GM21360 (cell line): ENCODE data around the gene TUBGCP6.
"Not testable (repeated sequence)": the region's sequence is repeated elsewhere in the genome, so short reads cannot be mapped to it uniquely, and the experiment has no call there.

Experiments
- ATAC-seq: cut with Tn5 transposase; IDR thresholded peaks from one replicate; pipeline ENCODE4 v1.9.1; 2021; ENCODE audit warnings: mild to moderate bottlenecking, moderate library complexity; ENCODE audit not compliant: unreplicated experiment

Gene TUBGCP6

DNA sequence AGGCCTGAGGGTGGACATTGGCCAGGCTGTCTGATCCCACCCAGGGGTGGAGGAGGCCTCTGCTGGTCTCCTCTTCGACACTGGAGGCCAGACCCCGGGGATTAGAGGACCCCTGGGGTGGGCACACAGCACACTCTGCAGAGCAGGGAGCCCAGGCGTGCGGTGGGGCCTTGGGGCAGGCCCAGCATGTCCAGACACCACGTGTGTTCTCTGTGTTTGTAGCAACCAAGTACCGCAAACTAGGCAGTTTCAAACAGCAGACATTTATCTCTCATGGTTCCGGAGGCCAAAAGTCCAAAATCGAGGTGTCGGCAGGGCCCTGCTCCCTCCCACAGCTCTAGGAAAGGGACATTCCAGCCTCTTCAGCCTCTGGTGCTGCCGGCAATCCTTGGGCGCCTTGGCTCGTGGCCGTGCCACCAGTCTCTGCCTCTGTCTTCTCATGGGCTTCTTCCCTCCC lies 72.8 kb downstream of the TUBGCP6 start:
- no peak for ATAC-seq

- no peak for ATAC-seq
These were observed 73.4 kb downstream of the TUBGCP6 start for GRCh38 chr22:50171319-50171964.

DNA sequence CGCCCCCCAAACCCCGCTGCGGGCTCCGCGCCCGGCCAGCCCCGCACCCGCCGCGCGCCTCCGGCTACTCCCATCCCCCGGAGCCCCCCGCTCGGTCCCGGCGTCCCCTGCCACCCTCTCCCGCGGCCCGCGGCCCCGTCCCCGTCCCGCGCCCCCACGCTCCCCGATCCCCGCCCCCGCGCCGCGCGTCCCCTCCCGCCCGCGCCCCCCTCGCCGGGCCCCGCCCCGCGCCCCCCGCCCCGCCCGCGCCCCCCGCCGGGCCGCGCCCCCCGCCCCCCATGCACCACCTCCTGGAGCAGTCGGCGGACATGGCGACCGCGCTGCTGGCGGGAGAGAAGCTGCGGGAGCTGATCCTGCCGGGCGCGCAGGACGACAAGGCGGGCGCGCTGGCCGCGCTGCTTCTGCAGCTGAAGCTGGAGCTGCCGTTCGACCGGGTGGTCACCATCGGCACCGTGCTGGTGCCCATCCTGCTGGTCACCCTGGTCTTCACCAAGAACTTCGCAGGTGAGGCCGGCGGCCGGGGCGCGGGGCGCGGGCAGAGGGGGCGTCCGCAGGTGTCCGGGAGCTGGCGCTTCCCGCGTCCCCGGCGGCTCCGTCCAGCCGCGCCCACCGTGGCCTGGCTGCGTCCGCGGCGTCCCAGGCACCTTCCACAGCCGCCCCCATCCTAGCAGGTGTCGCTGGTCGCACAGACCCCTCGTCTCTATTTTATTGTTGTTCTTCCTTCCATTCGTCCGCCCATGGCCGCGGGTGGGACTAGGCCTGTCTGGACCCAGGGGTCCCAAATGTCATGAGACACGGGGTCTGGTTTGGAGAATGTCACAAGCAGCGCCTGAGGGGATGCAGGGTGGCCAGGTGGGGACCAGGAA lies 74.1 kb downstream of the TUBGCP6 start, which contains the start of gene PANX2:
TSS of gene PANX2 (plus strand) at position 279 of the 866 bp plus-strand sequence. CDS start at position 279, 0 bp downstream.
- ATAC-seq, result no peak

- ATAC-seq, result no peak
These were observed 75.0 kb downstream of the TUBGCP6 start for GRCh38 chr22:50169774-50170341.

GRCh38 chr22:50169181-50169759 lies 75.6 kb downstream of the TUBGCP6 start:
- no peak for ATAC-seq

DNA sequence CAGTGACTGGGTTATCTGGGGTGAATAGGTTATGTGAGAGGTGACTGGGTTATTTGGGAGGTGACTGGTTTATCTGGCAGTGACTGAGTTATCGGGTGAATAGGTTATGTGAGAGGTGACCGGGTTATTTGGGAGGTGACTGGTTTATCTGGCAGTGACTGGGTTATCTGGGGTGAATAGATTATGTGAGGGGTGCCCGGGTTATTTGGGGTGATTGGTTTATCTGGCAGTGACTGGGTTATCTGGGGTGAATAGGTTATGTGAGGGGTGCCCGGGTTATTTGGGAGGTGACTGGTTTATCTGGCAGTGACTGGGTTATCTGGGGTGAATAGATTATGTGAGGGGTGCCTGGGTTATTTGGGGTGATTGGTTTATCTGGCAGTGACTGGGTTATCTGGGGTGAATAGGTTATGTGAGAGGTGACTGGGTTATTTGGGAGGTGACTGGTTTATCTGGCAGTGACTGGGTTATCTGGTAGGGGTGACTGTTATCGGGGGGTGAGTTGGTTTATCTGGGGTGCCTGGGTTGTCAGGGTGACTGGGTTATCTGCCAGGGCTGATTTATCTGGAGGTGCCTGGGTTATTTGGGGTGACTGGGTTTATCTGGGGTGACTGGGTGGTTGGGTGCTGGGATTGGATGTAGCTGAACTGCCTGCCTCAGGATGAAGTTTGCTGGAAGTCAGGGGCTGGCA lies 76.2 kb downstream of the TUBGCP6 start:
- not testable (repeated sequence) for ATAC-seq

GRCh38 chr22:50167689-50168489 lies 76.9 kb downstream of the TUBGCP6 start:
- ATAC-seq, result no peak
